ENCODE measurements around the gene MYRF.

The MYRF gene

GRCh38 chr11:61747192-61747966 lies 5.1 kb upstream of the MYRF start:
- Histone ChIP-seq H3K56ac (ENCODE audit: low read length) (peak overlapping the region; percentile 85), H3K4me2 (ENCODE audit: low read length) (no peak overlapping the region), H3K79me2 (ENCODE audit: control insufficient read depth, insufficient read depth, low read length) (no peaks in the 10 kb centered on the region), H3K27ac (ENCODE audit: low read depth, low read length) (no peak overlapping the region), H2AK5ac (ENCODE audit: low read length) (no peak overlapping the region), H3K18ac (ENCODE audit: low read length) (no peak overlapping the region), H2BK5ac (ENCODE audit: low read length) (no peak overlapping the region), H3K79me1 (ENCODE audit: low read length) (no peaks in the 10 kb centered on the region), H3K36me3 (ENCODE audit: control insufficient read depth, insufficient read depth, low read length) (no peaks in the 10 kb centered on the region), H3K4ac (ENCODE audit: low read depth, low read length) (no peak overlapping the region), H4K8ac (ENCODE audit: low read depth, low read length) (no peak overlapping the region), H2BK120ac (ENCODE audit: low read depth, low read length) (no peak overlapping the region), H2BK15ac (replicated peaks; ENCODE audit: low read depth) (no peak overlapping the region), H4K5ac (ENCODE audit: low read length) (no peak overlapping the region), H3K27me3 (ENCODE audit: insufficient read depth, low read length, poor library complexity) (no peaks in the 10 kb centered on the region), H3K4me3 (ENCODE audit: low read length) (no peak overlapping the region), H3K9ac (ENCODE audit: low read length) (peak overlapping the region; percentile 40), H3K4me1 (ENCODE audit: control insufficient read depth, low read depth, low read length) (peaks cover 7% of the 10 kb centered on the region), H3K23ac (ENCODE audit: low read length) (no peak overlapping the region)
- DNase-seq, result peak; percentile 77
- WGBS (ENCODE audit: extremely low coverage, insufficient coverage, low lambda C conversion rate), result no CpG with 5 or more reads among the region's 19 CpGs

- H4K8ac ChIP-seq (ENCODE audit: low read depth, low read length), result no peak overlapping the region
- no peaks in the 10 kb centered on the region for H3K79me1 ChIP-seq (ENCODE audit: low read length)
- no peaks in the 10 kb centered on the region for H3K27me3 ChIP-seq (ENCODE audit: insufficient read depth, low read length, poor library complexity)
These were observed 4.5 kb upstream of the MYRF start for GRCh38 chr11:61747967-61748285.

GRCh38 chr11:61749591-61750217 lies 2.7 kb upstream of the MYRF start:
- Histone ChIP-seq H3K27ac (ENCODE audit: low read depth, low read length) (no peak overlapping the region), H3K79me1 (ENCODE audit: low read length) (no peaks in the 10 kb centered on the region), H4K8ac (ENCODE audit: low read depth, low read length) (no peak overlapping the region), H4K5ac (ENCODE audit: low read length) (no peak overlapping the region), H3K18ac (ENCODE audit: low read length) (no peak overlapping the region), H3K79me2 (ENCODE audit: control insufficient read depth, insufficient read depth, low read length) (no peaks in the 10 kb centered on the region), H3K4me3 (ENCODE audit: low read length) (no peak overlapping the region), H2AK5ac (ENCODE audit: low read length) (no peak overlapping the region), H2BK5ac (ENCODE audit: low read length) (no peak overlapping the region), H3K56ac (ENCODE audit: low read length) (peak overlapping the region; percentile 70), H3K36me3 (ENCODE audit: control insufficient read depth, insufficient read depth, low read length) (no peaks in the 10 kb centered on the region), H2BK120ac (ENCODE audit: low read depth, low read length) (no peak overlapping the region), H3K27me3 (ENCODE audit: insufficient read depth, low read length, poor library complexity) (no peaks in the 10 kb centered on the region), H3K23ac (ENCODE audit: low read length) (no peak overlapping the region), H3K4ac (ENCODE audit: low read depth, low read length) (no peak overlapping the region), H3K9ac (ENCODE audit: low read length) (peak overlapping the region; percentile 4), H3K4me1 (ENCODE audit: control insufficient read depth, low read depth, low read length) (peaks cover 19% of the 10 kb centered on the region), H2BK15ac (replicated peaks; ENCODE audit: low read depth) (no peak overlapping the region), H3K4me2 (ENCODE audit: low read length) (no peak overlapping the region)
- WGBS (ENCODE audit: extremely low coverage, insufficient coverage, low lambda C conversion rate), result no CpG with 5 or more reads among the region's 21 CpGs
- no peak for DNase-seq

More at GRCh38 chr11:61747967-61748285, 4.5 kb upstream of the MYRF start:
- WGBS (ENCODE audit: extremely low coverage, insufficient coverage, low lambda C conversion rate), result no CpG with 5 or more reads among the region's 3 CpGs
- Histone ChIP-seq H3K4me2 (ENCODE audit: low read length) (no peak overlapping the region), H3K36me3 (ENCODE audit: control insufficient read depth, insufficient read depth, low read length) (no peaks in the 10 kb centered on the region), H3K9ac (ENCODE audit: low read length) (no peak overlapping the region), H3K4me3 (ENCODE audit: low read length) (no peak overlapping the region), H3K23ac (ENCODE audit: low read length) (no peak overlapping the region), H2BK15ac (replicated peaks; ENCODE audit: low read depth) (no peak overlapping the region), H4K5ac (ENCODE audit: low read length) (no peak overlapping the region), H3K4me1 (ENCODE audit: control insufficient read depth, low read depth, low read length) (peaks cover 7% of the 10 kb centered on the region), H2BK120ac (ENCODE audit: low read depth, low read length) (no peak overlapping the region), H3K18ac (ENCODE audit: low read length) (no peak overlapping the region), H2AK5ac (ENCODE audit: low read length) (no peak overlapping the region), H2BK5ac (ENCODE audit: low read length) (no peak overlapping the region), H3K4ac (ENCODE audit: low read depth, low read length) (no peak overlapping the region), H3K56ac (ENCODE audit: low read length) (peak overlapping the region; percentile 71), H3K79me2 (ENCODE audit: control insufficient read depth, insufficient read depth, low read length) (no peaks in the 10 kb centered on the region), H3K27ac (ENCODE audit: low read depth, low read length) (no peak overlapping the region)
- no peak for DNase-seq

GRCh38 chr11:61750631-61751273 lies 1.7 kb upstream of the MYRF start:
- Histone ChIP-seq H2AK5ac (ENCODE audit: low read length) (no peak overlapping the region), H4K5ac (ENCODE audit: low read length) (no peak overlapping the region), H2BK15ac (replicated peaks; ENCODE audit: low read depth) (no peak overlapping the region), H2BK5ac (ENCODE audit: low read length) (no peak overlapping the region), H3K56ac (ENCODE audit: low read length) (no peak overlapping the region), H3K79me2 (ENCODE audit: control insufficient read depth, insufficient read depth, low read length) (no peaks in the 10 kb centered on the region), H3K27ac (ENCODE audit: low read depth, low read length) (no peak overlapping the region), H3K36me3 (ENCODE audit: control insufficient read depth, insufficient read depth, low read length) (no peaks in the 10 kb centered on the region), H3K9ac (ENCODE audit: low read length) (no peak overlapping the region), H3K23ac (ENCODE audit: low read length) (no peak overlapping the region), H3K4me1 (ENCODE audit: control insufficient read depth, low read depth, low read length) (peaks cover 23% of the 10 kb centered on the region), H3K4me2 (ENCODE audit: low read length) (no peak overlapping the region), H4K8ac (ENCODE audit: low read depth, low read length) (no peak overlapping the region), H3K79me1 (ENCODE audit: low read length) (no peaks in the 10 kb centered on the region), H3K18ac (ENCODE audit: low read length) (no peak overlapping the region), H3K27me3 (ENCODE audit: insufficient read depth, low read length, poor library complexity) (no peaks in the 10 kb centered on the region), H3K4me3 (ENCODE audit: low read length) (no peak overlapping the region), H2BK120ac (ENCODE audit: low read depth, low read length) (no peak overlapping the region), H3K4ac (ENCODE audit: low read depth, low read length) (no peak overlapping the region)
- no CpG with 5 or more reads among the region's 5 CpGs for WGBS (ENCODE audit: extremely low coverage, insufficient coverage, low lambda C conversion rate)
- DNase-seq, result no peak

GRCh38 chr11:61751384-61751783 lies 1.1 kb upstream of the MYRF start:
- Histone ChIP-seq H2BK15ac (replicated peaks; ENCODE audit: low read depth) (no peak overlapping the region), H3K4ac (ENCODE audit: low read depth, low read length) (no peak overlapping the region), H2AK5ac (ENCODE audit: low read length) (no peak overlapping the region), H3K4me3 (ENCODE audit: low read length) (no peak overlapping the region), H2BK120ac (ENCODE audit: low read depth, low read length) (no peak overlapping the region), H3K27me3 (ENCODE audit: insufficient read depth, low read length, poor library complexity) (no peaks in the 10 kb centered on the region), H3K18ac (ENCODE audit: low read length) (no peak overlapping the region), H3K36me3 (ENCODE audit: control insufficient read depth, insufficient read depth, low read length) (no peaks in the 10 kb centered on the region), H3K23ac (ENCODE audit: low read length) (no peak overlapping the region), H3K4me2 (ENCODE audit: low read length) (no peak overlapping the region), H3K27ac (ENCODE audit: low read depth, low read length) (no peak overlapping the region), H3K4me1 (ENCODE audit: control insufficient read depth, low read depth, low read length) (peaks cover 29% of the 10 kb centered on the region), H2BK5ac (ENCODE audit: low read length) (no peak overlapping the region), H4K5ac (ENCODE audit: low read length) (no peak overlapping the region), H3K79me2 (ENCODE audit: control insufficient read depth, insufficient read depth, low read length) (no peaks in the 10 kb centered on the region), H4K8ac (ENCODE audit: low read depth, low read length) (no peak overlapping the region), H3K9ac (ENCODE audit: low read length) (no peak overlapping the region), H3K56ac (ENCODE audit: low read length) (no peak overlapping the region), H3K79me1 (ENCODE audit: low read length) (no peaks in the 10 kb centered on the region)
- WGBS (ENCODE audit: extremely low coverage, insufficient coverage, low lambda C conversion rate), result no CpG with 5 or more reads among the region's 14 CpGs
- DNase-seq, result no peak

Measured in mesendoderm (in vitro differentiated cells).